NCI-H69 (cell line): ENCODE results near the gene PHTF2.

Experiments
- DNase-seq: peaks from one replicate; lab custom pipeline; 2025; lab: John Stamatoyannopoulos, UW

The PHTF2 gene

GRCh38 chr7:77931841-77932240, 133.3 kb downstream of the PHTF2 start:
- no peak for DNase-seq

GRCh38 chr7:77933394-77933793, 134.8 kb downstream of the PHTF2 start:
- DNase-seq = peak; percentile 50

GRCh38 chr7:77935652-77936348, 137.2 kb downstream of the PHTF2 start:
- DNase-seq = peak; percentile 33

GRCh38 chr7:77940647-77941046, 142.1 kb downstream of the PHTF2 start:
- DNase-seq = peak; percentile 61

GRCh38 chr7:77942431-77942830, 143.9 kb downstream of the PHTF2 start:
- no peak for DNase-seq

- DNase-seq = no peak
Observed at GRCh38 chr7:77944183-77945182, 145.9 kb downstream of the PHTF2 start.

- no peak for DNase-seq
Observed at GRCh38 chr7:77950548-77950947, 152.0 kb downstream of the PHTF2 start.

GRCh38 chr7:77954773-77955555, 156.4 kb downstream of the PHTF2 start:
- DNase-seq = no peak

GRCh38 chr7:77958436-77958835, 159.9 kb downstream of the PHTF2 start:
- no peak for DNase-seq

- DNase-seq = no peak
Observed at GRCh38 chr7:77959080-77959479, 160.5 kb downstream of the PHTF2 start.

- DNase-seq = no peak
Observed at GRCh38 chr7:77960336-77960735, 161.8 kb downstream of the PHTF2 start.

GRCh38 chr7:77967429-77967828, 168.9 kb downstream of the PHTF2 start:
- no peak for DNase-seq

- no peak for DNase-seq
Observed at GRCh38 chr7:77971726-77972125, 173.2 kb downstream of the PHTF2 start.

- no peak for DNase-seq
Observed at GRCh38 chr7:77975672-77976480, 177.3 kb downstream of the PHTF2 start.

GRCh38 chr7:77979219-77979618, 180.6 kb downstream of the PHTF2 start:
- no peak for DNase-seq

- peak; percentile 37 for DNase-seq
Observed at GRCh38 chr7:77980087-77980713, 181.6 kb downstream of the PHTF2 start.

- DNase-seq = no peak
Observed at GRCh38 chr7:77982926-77983550, 184.5 kb downstream of the PHTF2 start.

GRCh38 chr7:77983973-77984372, 185.4 kb downstream of the PHTF2 start:
- no peak for DNase-seq

- no peak for DNase-seq
Observed at GRCh38 chr7:77985232-77985973, 186.8 kb downstream of the PHTF2 start.

- no peak for DNase-seq
Observed at GRCh38 chr7:77985974-77986339, 187.4 kb downstream of the PHTF2 start.
